Loucy (cell line): ENCODE results near the gene TMEM41B.
A peak's percentile ranks its signal among the peaks of the same experiment; 100 is the strongest.
"Not testable (repeated sequence)": the region's sequence is repeated elsewhere in the genome, so short reads cannot be mapped to it uniquely, and the experiment has no call there.

Source experiments
- H2AFZ ChIP-seq: fragments of 200-600 bp; sonication (generic); 2 replicates; pipeline ENCODE4 v1.6.0; 2016; ENCODE audit warnings: antibody characterized with exemption, mild to moderate bottlenecking, low read length, moderate library complexity
- H3F3A ChIP-seq: fragments of 200-600 bp; 2 replicates; pipeline ENCODE4 v1.6.0; 2016; ENCODE audit warnings: antibody characterized with exemption, low read depth, mild to moderate bottlenecking
- H3K27me3 ChIP-seq: fragments of 200-600 bp; sonication (generic); 2 replicates; pipeline ENCODE4 v1.6.1; 2014; ENCODE audit warnings: low read length, mild to moderate bottlenecking; ENCODE audit not compliant: insufficient read depth, poor library complexity, severe bottlenecking
- H3K36me3 ChIP-seq: fragments of 200-600 bp; sonication (generic); 2 replicates; pipeline ENCODE4 v1.6.1; 2016; ENCODE audit warnings: low read length; ENCODE audit not compliant: insufficient read depth
- H3K4me1 ChIP-seq: fragments of 200-600 bp; sonication (generic); 2 replicates; pipeline ENCODE4 v1.5.1; 2014; ENCODE audit warnings: low read length, mild to moderate bottlenecking; ENCODE audit not compliant: insufficient read depth, poor library complexity, severe bottlenecking
- H3K4me2 ChIP-seq: fragments of 200-600 bp; sonication (generic); 2 replicates; pipeline ENCODE4 v1.6.0; 2014; ENCODE audit warnings: antibody characterized with exemption, low read length, low read depth, mild to moderate bottlenecking; ENCODE audit not compliant: poor library complexity, severe bottlenecking
- H3K4me3 ChIP-seq: fragments of 200-600 bp; sonication (generic); 2 replicates; pipeline ENCODE4 v1.5.1; 2014; ENCODE audit warnings: low read length, mild to moderate bottlenecking, mixed read lengths; ENCODE audit not compliant: poor library complexity, severe bottlenecking
- H3K79me2 ChIP-seq: fragments of 200-600 bp; sonication (generic); 2 replicates; pipeline ENCODE4 v1.6.1; 2014; ENCODE audit warnings: low read length; ENCODE audit not compliant: insufficient read depth
- H3K9ac ChIP-seq: fragments of 200-600 bp; sonication (generic); 2 replicates; pipeline ENCODE4 v1.6.0; 2014; ENCODE audit warnings: mild to moderate bottlenecking, low read depth, low read length, moderate library complexity; ENCODE audit not compliant: poor library complexity, severe bottlenecking
- H3K9me2 ChIP-seq: fragments of 200-600 bp; sonication (generic); replicated peaks from 2 replicates; pipeline ENCODE4 v1.6.1; 2016; ENCODE audit warnings: low read depth, low read length, mixed read lengths
- H3K9me3 ChIP-seq: fragments of 200-600 bp; sonication (generic); 2 replicates; pipeline ENCODE4 v1.6.1; 2014; ENCODE audit warnings: mild to moderate bottlenecking, antibody characterized with exemption, low read length, low read depth; ENCODE audit not compliant: insufficient read depth
- H4K20me1 ChIP-seq: fragments of 200-600 bp; sonication (generic); 2 replicates; pipeline ENCODE4 v1.6.0; 2014; ENCODE audit warnings: antibody characterized with exemption, low read length, mild to moderate bottlenecking; ENCODE audit not compliant: insufficient read depth, poor library complexity, severe bottlenecking
- CTCF ChIP-seq: fragments of 200-600 bp; sonication (generic); conservative IDR thresholded peaks from 2 replicates; pipeline ENCODE4 v1.5.1; 2014; ENCODE audit warnings: mild to moderate bottlenecking, antibody characterized with exemption, low read length
- EZH2phosphoT487 ChIP-seq: fragments of 200-600 bp; IDR thresholded peaks from 2 replicates; pipeline ENCODE4 v1.6.1; 2018; ENCODE audit warnings: antibody characterized with exemption, mild to moderate bottlenecking, moderate library complexity, borderline replicate concordance

TMEM41B gene

GRCh38 chr11:9357041-9357440, 42.6 kb upstream of the TMEM41B start:
- no peaks in the 10 kb centered on the region for H3K9me3 ChIP-seq
- no peaks in the 10 kb centered on the region for H3K27me3 ChIP-seq
- H3K4me1 ChIP-seq = no peaks in the 10 kb centered on the region
- H3K36me3 ChIP-seq = no peaks in the 10 kb centered on the region
- H2AFZ ChIP-seq = no peak overlapping the region
- H4K20me1 ChIP-seq = no peaks in the 10 kb centered on the region
- H3F3A ChIP-seq = no peaks in the 10 kb centered on the region
- TF ChIP-seq EZH2phosphoT487 = no peak
- no peak for TF ChIP-seq CTCF
- H3K4me2 ChIP-seq = no peak overlapping the region
- no peaks in the 10 kb centered on the region for H3K79me2 ChIP-seq
- no peak overlapping the region for H3K9ac ChIP-seq
- H3K9me2 ChIP-seq = no peaks in the 10 kb centered on the region
- H3K4me3 ChIP-seq = no peak overlapping the region

GRCh38 chr11:9351321-9351881, 37.0 kb upstream of the TMEM41B start:
- H3K9ac ChIP-seq = no peak overlapping the region
- H2AFZ ChIP-seq = no peak overlapping the region
- H3K4me1 ChIP-seq = peaks cover 17% of the 10 kb centered on the region
- H3K79me2 ChIP-seq = no peaks in the 10 kb centered on the region
- H3F3A ChIP-seq = peaks cover 4% of the 10 kb centered on the region; the same call in 1 of the 2 replicates
- no peaks in the 10 kb centered on the region for H3K9me3 ChIP-seq
- H3K4me3 ChIP-seq = no peak overlapping the region
- no peaks in the 10 kb centered on the region for H3K9me2 ChIP-seq
- TF ChIP-seq CTCF (no peak), EZH2phosphoT487 (no peak)
- H3K27me3 ChIP-seq = no peaks in the 10 kb centered on the region
- H4K20me1 ChIP-seq = no peaks in the 10 kb centered on the region
- H3K4me2 ChIP-seq = no peak overlapping the region
- H3K36me3 ChIP-seq = no peaks in the 10 kb centered on the region

GRCh38 chr11:9347779-9348178, 33.4 kb upstream of the TMEM41B start:
- H3K4me2 ChIP-seq = peak overlapping the region; percentile 23
- not testable (repeated sequence) for H3K9ac ChIP-seq, H3K79me2 ChIP-seq

GRCh38 chr11:9347100-9347499, 32.7 kb upstream of the TMEM41B start:
- H3K4me3 ChIP-seq = no peak overlapping the region
- 0 out of 2 replicates have a peak overlapping the region, but pooled peaks have one; percentile 3 for H2AFZ ChIP-seq
- H3K36me3 ChIP-seq = no peaks in the 10 kb centered on the region
- no peak overlapping the region for H3K9ac ChIP-seq
- no peak for TF ChIP-seq EZH2phosphoT487
- TF ChIP-seq CTCF = no peak
- no peaks in the 10 kb centered on the region for H3K9me2 ChIP-seq
- peaks cover 29% of the 10 kb centered on the region for H3K4me1 ChIP-seq
- H3K4me2 ChIP-seq = peak overlapping the region; percentile 23
- no peaks in the 10 kb centered on the region for H3K9me3 ChIP-seq
- H3F3A ChIP-seq = peaks cover 4% of the 10 kb centered on the region; the same call in 1 of the 2 replicates
- no peaks in the 10 kb centered on the region for H4K20me1 ChIP-seq
- H3K27me3 ChIP-seq = no peaks in the 10 kb centered on the region
- no peaks in the 10 kb centered on the region for H3K79me2 ChIP-seq

More at GRCh38 chr11:9347779-9348178, 33.4 kb upstream of the TMEM41B start:
- peaks cover 29% of the 10 kb centered on the region for H3K4me1 ChIP-seq
- not testable (repeated sequence) for H2AFZ ChIP-seq, H3F3A ChIP-seq, H4K20me1 ChIP-seq, H3K9me2 ChIP-seq, H3K36me3 ChIP-seq, H3K9me3 ChIP-seq, H3K27me3 ChIP-seq, H3K4me3 ChIP-seq
